ENCODE results near the gene PADI4. TPM values are rescaled to one million over a fixed set of nuclear protein-coding genes. Genes with fewer than 3 reads are reported as not detected.

PADI4 gene
- total and polyA plus RNA-seq, 2 donors (not counting 3 experiments of a cell fraction or from before 2014, with no cell fraction given) = not detected

DNA sequence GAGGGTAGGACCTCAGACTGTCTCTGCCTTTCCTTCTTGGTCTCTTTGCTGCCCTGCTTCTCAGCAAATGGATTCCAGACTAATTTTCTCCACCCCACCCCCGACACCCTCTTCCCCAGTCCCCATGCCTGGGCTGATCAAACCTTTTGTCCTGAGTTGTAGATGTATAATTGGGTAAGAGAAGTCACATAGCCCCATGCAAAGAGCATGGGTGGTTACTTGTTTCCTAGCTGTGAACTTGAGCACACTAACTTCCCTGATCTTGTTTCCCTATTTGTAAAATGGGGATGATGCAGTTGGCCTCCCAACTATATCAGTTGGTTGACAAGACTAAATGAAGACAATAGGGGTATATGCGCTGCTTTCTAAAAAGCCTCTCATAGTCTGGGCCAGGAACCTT, 73.2 kb downstream of the PADI4 start:
- H3K36me3 ChIP-seq (ENCODE audit: control insufficient read depth in 2 of 2, extremely low read depth in 1 of 2, insufficient read depth in 2 of 2, low read length in 2 of 2) = no peaks in the 10 kb centered on the region
- no peak overlapping the region for H3K4me2 ChIP-seq (ENCODE audit: insufficient read depth, low read length)
- BruUV-seq (replicated peaks) = no TSS peak
- intact Hi-C loops (cut with micrococcal nuclease) = no loop called here
- H3K27ac ChIP-seq (ENCODE audit: insufficient read depth, low read depth, low read length) = no peak overlapping the region
- POLR2A ChIA-PET = no interaction called here
- no peaks in the 10 kb centered on the region for H3K79me2 ChIP-seq (ENCODE audit: control insufficient read depth, insufficient read depth, low read length)
- no peak overlapping the region for H3K9ac ChIP-seq (replicated peaks; ENCODE audit: extremely low read depth, insufficient read depth, low read length)
- H3K4me1 ChIP-seq (ENCODE audit: control insufficient read depth, extremely low read depth, insufficient read depth, low read length) = no peaks in the 10 kb centered on the region
- no peak for DNase-seq (ENCODE audit: low read depth, low spot score)
- CTCF ChIA-PET = no interaction called here
- no peak overlapping the region for H2AFZ ChIP-seq (ENCODE audit: low read depth, low read length)
- no peaks in the 10 kb centered on the region for H3K9me3 ChIP-seq (replicated peaks; ENCODE audit: control insufficient read depth, insufficient read depth, low read length)
- dilution Hi-C loops (cut with MboI; ENCODE audit: extremely low pct_ligation_motif_present, low sequenced_read_pairs) = no loop called here
- TF ChIP-seq MYC (IDR thresholded peaks at IDR 0.05; ENCODE audit: low read depth, low read length) (no peak), FOS (IDR thresholded peaks at IDR 0.05; ENCODE audit: borderline replicate concordance, insufficient read depth, low read length) (no peak), POLR2AphosphoS5 (IDR thresholded peaks at IDR 0.05; ENCODE audit: insufficient read depth, low read depth, low read length) (no peak), EZH2 (IDR thresholded peaks at IDR 0.05; ENCODE audit: borderline replicate concordance, low read depth, low read length, severe bottlenecking) (no peak), JUN (IDR thresholded peaks at IDR 0.05; ENCODE audit: borderline replicate concordance, insufficient read depth, insufficient read length, low read depth) (no peak), POLR2A (IDR thresholded peaks at IDR 0.05; ENCODE audit: low read depth, low read length) (no peak)
- TF ChIP-seq, protein P1, sequence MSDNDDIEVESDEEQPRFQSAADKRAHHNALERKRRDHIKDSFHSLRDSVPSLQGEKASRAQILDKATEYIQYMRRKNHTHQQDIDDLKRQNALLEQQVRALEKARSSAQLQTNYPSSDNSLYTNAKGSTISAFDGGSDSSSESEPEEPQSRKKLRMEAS (IDR thresholded peaks at IDR 0.05; ENCODE audit: insufficient read depth, insufficient read length) = no peak
- TF ChIP-seq, protein P2, sequence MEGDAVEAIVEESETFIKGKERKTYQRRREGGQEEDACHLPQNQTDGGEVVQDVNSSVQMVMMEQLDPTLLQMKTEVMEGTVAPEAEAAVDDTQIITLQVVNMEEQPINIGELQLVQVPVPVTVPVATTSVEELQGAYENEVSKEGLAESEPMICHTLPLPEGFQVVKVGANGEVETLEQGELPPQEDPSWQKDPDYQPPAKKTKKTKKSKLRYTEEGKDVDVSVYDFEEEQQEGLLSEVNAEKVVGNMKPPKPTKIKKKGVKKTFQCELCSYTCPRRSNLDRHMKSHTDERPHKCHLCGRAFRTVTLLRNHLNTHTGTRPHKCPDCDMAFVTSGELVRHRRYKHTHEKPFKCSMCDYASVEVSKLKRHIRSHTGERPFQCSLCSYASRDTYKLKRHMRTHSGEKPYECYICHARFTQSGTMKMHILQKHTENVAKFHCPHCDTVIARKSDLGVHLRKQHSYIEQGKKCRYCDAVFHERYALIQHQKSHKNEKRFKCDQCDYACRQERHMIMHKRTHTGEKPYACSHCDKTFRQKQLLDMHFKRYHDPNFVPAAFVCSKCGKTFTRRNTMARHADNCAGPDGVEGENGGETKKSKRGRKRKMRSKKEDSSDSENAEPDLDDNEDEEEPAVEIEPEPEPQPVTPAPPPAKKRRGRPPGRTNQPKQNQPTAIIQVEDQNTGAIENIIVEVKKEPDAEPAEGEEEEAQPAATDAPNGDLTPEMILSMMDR (IDR thresholded peaks at IDR 0.05; ENCODE audit: extremely low read depth in 1 of 2, insufficient read depth in 1 of 2, low read depth in 1 of 2, low read length in 2 of 2) = no peak
- H3K27me3 ChIP-seq (ENCODE audit: control insufficient read depth in 2 of 2, insufficient read depth in 2 of 2, low read length in 2 of 2) = peaks cover 0 to 3% of the 10 kb centered on the region in 2 experiments
- H3K4me3 ChIP-seq (replicated peaks in 1 of 3; ENCODE audit: insufficient read depth in 1 of 3, low read depth in 1 of 3, low read length in 3 of 3) = no peak overlapping the region
- no peaks in the 10 kb centered on the region for H4K20me1 ChIP-seq (replicated peaks; ENCODE audit: control insufficient read depth, extremely low read depth, insufficient read depth, low read length)
- no peak for FAIRE-seq
- no peaks in the 10 kb centered on the region for H3K9me1 ChIP-seq (replicated peaks; ENCODE audit: control insufficient read depth, extremely low read depth, insufficient read depth, low read length)
